Stimulated activated naive B cell treated with anti-CD40 and anti-IgM and Interleukin-4, amounts not matched to agents 10 μg/mL and 1 μg/mL and 100 μg/mL, for 72 hours (primary cell): Measurements from ENCODE around the gene KRT20.

ENCODE experiments used
- ATAC-seq, 2 donors: fragments of 150-1000 bp; cut with Tn5 transposase; replicated peaks; 2 replicates each; pipeline ENCODE4 v1.10.0; 2021; ENCODE audit warnings: moderate library complexity in 1 of 2
- DNase-seq: peaks from one replicate; pipeline ENCODE4 v3.0.0; 2021
- H3K27ac Mint-ChIP-seq: one replicate; pipeline ENCODE4 v1.8.0; 2022; ENCODE audit warnings: mild to moderate bottlenecking, mixed read lengths
- H3K27me3 Mint-ChIP-seq, 2 donors: one replicate each; pipeline ENCODE4 v1.8.0; 2022; ENCODE audit warnings: mixed read lengths in 2 of 2
- H3K36me3 Mint-ChIP-seq, 2 donors: one replicate each; pipeline ENCODE4 v1.8.0; 2022; ENCODE audit warnings: mixed read lengths in 2 of 2, mild to moderate bottlenecking in 1 of 2
- H3K4me1 Mint-ChIP-seq, 2 donors: one replicate each; pipeline ENCODE4 v1.8.0; 2022; ENCODE audit warnings: mixed read lengths in 2 of 2, mild to moderate bottlenecking in 1 of 2
- H3K4me3 Mint-ChIP-seq, 2 donors: one replicate each; pipeline ENCODE4 v1.8.0; 2022; ENCODE audit warnings: mild to moderate bottlenecking in 2 of 2, mixed read lengths in 2 of 2, moderate library complexity in 1 of 2
- H3K9me3 Mint-ChIP-seq, 2 donors: one replicate each; pipeline ENCODE4 v1.8.0; 2022; ENCODE audit warnings: mixed read lengths in 2 of 2, mild to moderate bottlenecking in 1 of 2

KRT20 gene

DNA sequence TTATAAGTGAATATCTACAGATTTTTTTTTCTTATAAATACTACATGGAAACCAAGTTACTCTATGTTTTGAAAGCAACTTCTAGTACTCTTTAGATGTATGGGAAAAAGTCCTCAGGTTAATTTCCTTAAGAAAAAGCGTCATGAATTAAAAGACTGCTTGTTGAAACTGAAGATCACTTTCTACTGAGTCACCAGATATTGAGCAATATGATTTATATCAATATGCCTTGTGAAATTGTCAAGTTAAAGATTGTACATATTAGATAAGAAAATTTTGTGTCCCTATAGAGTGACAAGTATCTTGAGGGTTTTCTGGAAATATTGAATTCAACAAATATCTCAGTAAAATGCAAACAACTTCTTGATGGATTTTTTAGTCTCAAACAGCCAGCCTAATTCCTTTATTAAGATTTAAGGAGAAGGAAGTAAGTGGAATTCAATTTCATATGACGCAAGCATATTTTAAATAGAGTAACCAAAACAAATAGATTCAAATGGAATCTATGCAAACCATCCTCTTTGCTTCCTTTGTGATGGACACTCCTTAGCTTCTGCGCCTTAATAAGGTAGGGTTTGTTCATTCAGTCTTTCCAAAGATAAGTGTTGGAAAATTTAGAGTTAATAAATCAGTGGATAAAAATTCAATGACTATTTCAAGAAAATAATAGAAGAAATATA lies 34.6 kb downstream of the KRT20 start:
- H3K9me3 Mint-ChIP-seq = no peaks in the 10 kb centered on the region
- no peaks in the 10 kb centered on the region for H3K4me1 Mint-ChIP-seq
- no peak for DNase-seq
- no peak overlapping the region for H3K27ac Mint-ChIP-seq
- no peak overlapping the region for H3K4me3 Mint-ChIP-seq
- no peak for ATAC-seq
- H3K36me3 Mint-ChIP-seq = no peaks in the 10 kb centered on the region
- H3K27me3 Mint-ChIP-seq = peaks cover 20 to 29% of the 10 kb centered on the region in 2 donors

DNA sequence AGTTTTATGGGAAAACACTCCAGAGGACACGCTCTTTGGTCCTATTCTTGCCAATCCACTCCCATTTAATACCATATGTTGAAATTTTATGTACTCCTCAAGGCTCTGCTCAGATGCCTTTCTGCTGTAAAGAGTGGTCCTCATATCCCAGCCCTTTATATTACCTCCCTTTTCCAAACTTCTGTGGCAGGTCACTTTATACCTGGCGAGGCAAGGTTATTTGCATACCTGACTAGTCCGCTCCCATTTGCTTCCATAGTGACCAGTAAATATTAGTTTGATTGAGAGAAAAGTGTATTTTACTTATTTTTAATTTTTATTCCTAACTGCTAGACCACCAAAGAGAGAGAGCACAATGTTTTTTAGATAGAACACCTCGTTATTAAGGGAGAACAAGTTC lies 35.3 kb downstream of the KRT20 start:
- Mint-ChIP-seq H3K4me3 (no peak overlapping the region), H3K9me3 (no peaks in the 10 kb centered on the region), H3K27ac (no peak overlapping the region), H3K36me3 (no peaks in the 10 kb centered on the region), H3K4me1 (no peaks in the 10 kb centered on the region), H3K27me3 (peaks cover 27 to 36% of the 10 kb centered on the region in 2 donors)
- DNase-seq (no peak), ATAC-seq (no peak)

DNA sequence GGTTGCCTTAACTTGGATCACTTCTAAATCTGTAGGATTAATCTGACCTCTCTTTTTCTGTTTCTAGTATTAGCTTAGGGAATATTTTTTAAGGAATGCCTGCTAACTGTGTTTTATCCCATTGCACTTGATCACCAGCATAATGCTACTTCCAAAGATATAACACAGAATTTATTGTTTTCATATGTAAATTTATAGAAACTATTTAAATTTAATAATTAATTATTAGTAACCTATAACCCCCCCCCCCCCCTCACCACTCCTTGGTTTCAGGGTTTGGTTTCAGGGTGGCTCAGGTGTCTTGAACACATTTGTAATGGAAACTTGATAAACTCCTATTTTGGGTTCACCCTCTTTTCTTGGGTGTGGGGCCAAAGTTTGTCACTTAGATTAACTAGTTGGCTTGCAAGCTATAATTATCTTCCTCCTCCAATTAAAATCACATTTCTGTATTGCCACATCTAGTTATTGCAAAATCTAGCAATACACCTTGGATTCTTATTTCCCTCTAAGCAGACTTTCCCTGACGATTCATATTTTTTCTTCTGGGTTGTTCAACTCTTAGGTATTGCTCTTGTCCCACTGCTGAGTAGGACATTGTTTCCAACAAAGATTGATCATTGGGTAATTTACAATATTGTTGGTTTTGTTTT lies 36.3 kb downstream of the KRT20 start:
- no peaks in the 10 kb centered on the region for H3K9me3 Mint-ChIP-seq
- H3K4me1 Mint-ChIP-seq = no peaks in the 10 kb centered on the region
- DNase-seq (no peak), ATAC-seq (no peak)
- no peaks in the 10 kb centered on the region for H3K36me3 Mint-ChIP-seq
- H3K27me3 Mint-ChIP-seq = peaks cover 27 to 43% of the 10 kb centered on the region in 2 donors
- no peak overlapping the region for H3K27ac Mint-ChIP-seq
- no peak overlapping the region for H3K4me3 Mint-ChIP-seq

DNA sequence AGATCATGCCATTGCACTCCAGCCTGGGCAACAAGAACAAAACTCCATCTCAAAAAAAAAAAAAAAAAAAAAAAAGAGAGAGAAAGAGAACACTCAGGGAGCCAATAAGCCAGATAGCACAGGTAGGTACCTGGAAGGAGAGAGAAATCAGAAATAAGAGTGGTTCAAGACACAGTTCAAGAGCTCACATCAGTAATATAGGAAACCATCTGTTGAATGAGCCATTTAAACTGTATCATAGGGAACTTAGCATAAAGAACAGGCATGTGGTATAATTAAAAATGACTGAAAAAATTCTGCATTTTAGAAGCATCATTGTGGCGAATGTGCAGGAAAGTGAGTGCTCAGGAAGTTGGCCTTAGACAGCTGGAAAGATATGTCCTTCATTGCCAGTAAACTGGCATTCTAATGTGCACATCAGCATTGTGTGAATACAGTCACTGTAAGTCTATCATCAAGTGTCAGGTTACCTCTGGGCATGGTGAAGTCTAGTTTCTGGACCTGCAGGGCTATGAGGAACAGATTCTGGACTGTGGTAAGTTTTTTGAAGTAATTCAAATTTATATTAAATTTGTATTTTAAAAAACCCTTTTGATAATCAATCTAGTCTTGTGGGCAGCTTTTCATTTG lies 38.4 kb downstream of the KRT20 start:
- no peak overlapping the region for H3K27ac Mint-ChIP-seq
- peaks cover 39% of the 10 kb centered on the region in 2 donors for H3K27me3 Mint-ChIP-seq
- ATAC-seq (no peak), DNase-seq (no peak)
- H3K9me3 Mint-ChIP-seq = no peaks in the 10 kb centered on the region
- H3K4me3 Mint-ChIP-seq = no peak overlapping the region
- no peaks in the 10 kb centered on the region for H3K4me1 Mint-ChIP-seq
- H3K36me3 Mint-ChIP-seq = no peaks in the 10 kb centered on the region

DNA sequence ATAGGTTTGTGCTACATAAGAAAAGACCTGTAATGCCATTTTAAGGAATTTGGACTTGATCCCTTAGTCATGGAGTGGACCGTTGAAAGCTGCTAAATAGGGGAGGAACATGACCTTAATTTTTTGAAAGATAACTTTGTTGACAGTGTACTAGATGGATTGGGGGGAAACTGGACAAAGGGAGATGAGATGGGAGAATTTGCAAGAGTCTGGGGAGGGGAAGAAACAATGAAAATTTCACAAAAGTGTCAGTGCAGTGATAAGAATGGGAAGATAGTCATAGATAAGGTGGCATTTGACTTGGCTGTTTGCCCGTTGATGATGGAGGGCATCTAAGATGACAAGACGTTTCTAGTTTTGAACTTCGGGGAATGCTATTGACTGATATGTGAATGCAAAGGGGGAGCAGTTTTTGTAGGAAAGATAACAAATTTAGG lies 40.4 kb downstream of the KRT20 start:
- DNase-seq (no peak), ATAC-seq (no peak)
- H3K4me3 Mint-ChIP-seq = no peak overlapping the region
- peaks cover 40 to 47% of the 10 kb centered on the region in 2 donors for H3K27me3 Mint-ChIP-seq
- no peaks in the 10 kb centered on the region for H3K9me3 Mint-ChIP-seq
- H3K4me1 Mint-ChIP-seq = no peaks in the 10 kb centered on the region
- no peak overlapping the region for H3K27ac Mint-ChIP-seq
- H3K36me3 Mint-ChIP-seq = peaks cover 0 to 7% of the 10 kb centered on the region in 2 donors

DNA sequence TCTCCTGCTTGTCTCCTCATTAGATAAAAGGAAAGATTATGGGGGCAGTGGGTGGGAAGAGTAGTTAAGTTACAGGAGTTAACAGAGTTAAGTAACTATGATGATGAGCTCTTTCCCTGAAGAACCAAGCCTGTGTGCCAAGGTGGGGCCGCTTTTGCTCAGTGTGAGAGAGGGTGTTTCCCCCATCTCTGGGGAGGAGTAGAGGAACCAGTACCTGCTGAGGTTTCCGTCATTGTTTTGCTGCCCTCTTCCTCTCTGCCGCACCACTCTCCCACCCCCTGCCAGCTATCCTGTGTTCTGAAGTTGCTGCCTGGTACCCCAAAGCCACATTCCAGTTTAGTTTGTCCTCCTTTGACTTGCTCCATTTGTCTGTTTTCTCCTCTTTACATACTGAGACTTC lies 41.8 kb downstream of the KRT20 start:
- Mint-ChIP-seq H3K4me1 (no peaks in the 10 kb centered on the region), H3K27me3 (peaks cover 40 to 47% of the 10 kb centered on the region in 2 donors)

DNA sequence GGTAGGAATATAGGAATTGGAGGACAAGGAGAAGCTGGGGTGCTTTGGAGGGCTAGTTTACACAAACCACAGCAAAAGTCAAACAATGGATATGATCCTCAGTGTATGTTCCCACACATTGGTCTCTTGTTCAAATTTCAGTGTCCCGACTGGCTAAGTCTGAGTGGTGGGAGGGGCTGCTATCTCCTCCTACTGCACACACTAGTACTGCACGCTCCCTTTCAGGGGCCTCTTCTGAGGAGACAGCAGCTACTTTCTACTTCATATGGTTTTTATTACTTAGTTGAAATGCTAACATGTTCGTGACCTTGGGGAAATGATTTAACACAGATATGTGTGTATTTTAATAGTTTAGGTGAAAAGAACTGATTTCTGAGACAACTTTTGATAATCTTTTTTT lies 43.8 kb downstream of the KRT20 start:
- no peaks in the 10 kb centered on the region for H3K4me1 Mint-ChIP-seq
- ATAC-seq (no peak), DNase-seq (no peak)
- H3K9me3 Mint-ChIP-seq = no peaks in the 10 kb centered on the region
- H3K4me3 Mint-ChIP-seq = no peak overlapping the region
- H3K27ac Mint-ChIP-seq = no peak overlapping the region
- H3K36me3 Mint-ChIP-seq = peaks cover 0 to 8% of the 10 kb centered on the region in 2 donors
- peaks cover 40 to 47% of the 10 kb centered on the region in 2 donors for H3K27me3 Mint-ChIP-seq

More for the DNA sequence above, 41.8 kb downstream of the KRT20 start:
- H3K36me3 Mint-ChIP-seq = peaks cover 0 to 7% of the 10 kb centered on the region in 2 donors
- no peaks in the 10 kb centered on the region for H3K9me3 Mint-ChIP-seq
- DNase-seq (no peak), ATAC-seq (peak in 1 of 2 donors; percentile 69)
- H3K27ac Mint-ChIP-seq = no peak overlapping the region
- H3K4me3 Mint-ChIP-seq = no peak overlapping the region

DNA sequence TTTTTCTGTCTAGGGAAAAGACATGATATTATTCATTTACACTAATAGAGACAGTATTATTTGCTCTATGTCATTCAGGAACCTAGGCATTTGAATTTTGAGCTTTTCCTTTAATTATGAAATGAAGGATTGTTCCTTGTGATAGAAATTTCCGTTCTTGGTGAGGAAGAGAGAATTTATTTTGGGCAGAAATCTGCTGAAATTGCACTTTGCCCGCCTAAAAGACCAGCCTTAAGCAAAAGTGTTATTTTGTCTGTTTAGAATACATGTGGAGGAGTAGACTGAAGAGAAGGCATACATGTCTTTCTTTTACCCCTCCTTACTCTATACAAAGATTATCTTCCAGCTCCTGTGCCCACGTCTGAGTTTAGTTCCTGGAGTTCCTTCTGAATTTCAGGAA lies 45.8 kb downstream of the KRT20 start:
- no peak for ATAC-seq
- no peak overlapping the region for H3K4me3 Mint-ChIP-seq
- H3K9me3 Mint-ChIP-seq = no peaks in the 10 kb centered on the region
- H3K36me3 Mint-ChIP-seq = peaks cover 11 to 21% of the 10 kb centered on the region in 2 donors
- H3K4me1 Mint-ChIP-seq = no peaks in the 10 kb centered on the region
- H3K27ac Mint-ChIP-seq = no peak overlapping the region
- DNase-seq = no peak
- H3K27me3 Mint-ChIP-seq = peaks cover 21 to 27% of the 10 kb centered on the region in 2 donors

DNA sequence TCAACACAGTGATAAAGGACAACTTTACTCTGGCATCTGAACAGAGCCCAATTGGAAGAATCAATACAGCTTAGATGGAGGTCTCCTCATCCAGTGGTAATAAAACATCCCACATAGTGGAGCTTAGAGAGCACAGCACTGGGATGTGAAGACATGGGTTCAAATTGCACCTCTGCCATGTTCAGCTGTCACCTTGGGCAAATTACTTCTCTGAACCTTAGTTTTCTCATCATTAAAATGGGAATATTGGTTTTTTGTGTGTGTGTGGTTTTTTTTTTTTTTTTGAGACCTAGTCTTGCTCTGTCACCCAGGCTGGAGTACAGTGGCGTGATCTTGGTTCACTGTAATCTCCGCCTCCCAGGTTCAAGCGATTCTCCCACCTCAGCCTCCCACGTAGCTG lies 49.0 kb downstream of the KRT20 start:
- no peak for ATAC-seq
- peaks cover 5 to 7% of the 10 kb centered on the region in 2 donors for H3K27me3 Mint-ChIP-seq

DNA sequence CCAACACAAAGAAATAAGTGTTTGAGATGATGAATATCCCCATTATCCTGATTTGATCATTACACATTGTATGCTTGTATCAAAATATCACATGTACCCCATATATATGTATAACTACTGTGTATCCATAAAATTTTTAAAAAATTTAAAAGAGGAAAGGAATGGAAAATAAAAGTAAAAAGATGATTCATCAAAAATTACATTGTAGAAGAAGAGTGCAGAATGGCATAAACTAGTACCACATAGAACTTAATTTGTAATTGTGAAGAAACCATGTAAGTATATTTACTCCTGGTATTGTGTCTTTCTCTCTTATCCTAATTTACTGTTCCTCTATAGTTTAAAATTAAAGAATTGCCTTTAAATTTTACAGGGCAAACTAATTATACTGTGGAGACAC lies 51.2 kb downstream of the KRT20 start:
- Mint-ChIP-seq H3K27ac (no peak overlapping the region), H3K4me1 (no peaks in the 10 kb centered on the region), H3K9me3 (peaks cover 0 to 4% of the 10 kb centered on the region in 2 donors), H3K27me3 (no peaks in the 10 kb centered on the region), H3K4me3 (no peak overlapping the region), H3K36me3 (peaks cover 13 to 26% of the 10 kb centered on the region in 2 donors)
- no peak for DNase-seq
- no peak for ATAC-seq

More for the DNA sequence above, 49.0 kb downstream of the KRT20 start:
- H3K9me3 Mint-ChIP-seq = no peaks in the 10 kb centered on the region
- no peaks in the 10 kb centered on the region for H3K4me1 Mint-ChIP-seq
- peaks cover 11 to 22% of the 10 kb centered on the region in 2 donors for H3K36me3 Mint-ChIP-seq
- DNase-seq = no peak
- no peak overlapping the region for H3K4me3 Mint-ChIP-seq
- no peak overlapping the region for H3K27ac Mint-ChIP-seq

DNA sequence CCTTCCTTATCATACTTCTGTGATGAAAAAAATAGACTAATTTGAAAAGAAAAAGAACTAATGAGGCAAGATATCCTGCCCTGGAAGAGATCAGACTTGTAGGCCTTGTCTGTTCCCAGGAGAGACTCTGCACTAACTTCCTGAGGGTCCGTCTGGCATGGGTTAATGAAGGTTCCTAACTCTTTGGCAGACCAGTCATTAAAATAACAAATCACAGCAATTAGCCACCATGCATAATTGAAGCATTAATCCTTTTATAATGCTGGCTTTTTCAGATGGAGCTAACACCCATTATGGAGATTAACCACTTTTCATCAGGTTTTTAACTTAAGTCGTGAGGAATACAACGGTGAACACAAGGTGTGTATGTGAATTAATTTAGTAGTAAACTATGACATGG lies 52.2 kb downstream of the KRT20 start:
- Mint-ChIP-seq H3K27ac (no peak overlapping the region), H3K36me3 (peaks cover 13 to 32% of the 10 kb centered on the region in 2 donors), H3K9me3 (peaks cover 0 to 4% of the 10 kb centered on the region in 2 donors), H3K4me3 (no peak overlapping the region), H3K27me3 (no peaks in the 10 kb centered on the region), H3K4me1 (no peaks in the 10 kb centered on the region)
- DNase-seq (no peak), ATAC-seq (no peak)

DNA sequence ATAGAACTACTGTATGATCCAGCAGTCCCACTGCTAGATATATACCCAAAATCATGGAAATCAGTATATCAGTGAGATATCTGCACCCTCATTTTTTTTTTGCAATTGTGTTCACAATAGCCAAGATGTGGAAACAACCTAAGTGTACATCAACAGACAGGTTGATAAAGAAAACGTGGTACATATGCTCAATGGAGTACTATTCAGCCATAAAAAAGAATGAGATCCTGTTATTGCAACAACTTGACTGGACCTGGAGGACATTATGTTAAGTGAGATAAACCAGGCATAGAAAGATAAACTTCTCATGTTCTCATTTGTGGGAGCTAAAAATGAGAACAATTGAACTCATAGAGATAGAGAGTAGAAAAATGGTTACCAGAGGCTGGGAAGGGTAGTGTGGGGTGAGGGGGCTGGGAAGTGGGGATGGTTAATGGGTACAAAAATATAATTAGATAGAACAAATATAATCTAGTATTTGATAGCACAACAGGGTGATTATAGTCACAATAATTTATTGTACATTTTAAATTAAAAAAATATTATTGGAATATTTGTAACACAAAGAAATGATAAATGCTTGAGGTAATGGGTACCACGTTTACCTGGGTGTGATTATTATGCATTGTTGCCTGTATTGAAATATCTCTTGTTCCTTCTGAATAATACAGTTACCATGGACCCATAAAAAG lies 54.8 kb downstream of the KRT20 start:
- Mint-ChIP-seq H3K4me1 (no peaks in the 10 kb centered on the region), H3K27ac (no peak overlapping the region), H3K27me3 (peaks cover 13% of the 10 kb centered on the region in 2 donors), H3K9me3 (peaks cover 0 to 4% of the 10 kb centered on the region in 2 donors), H3K4me3 (no peak overlapping the region), H3K36me3 (peaks cover 20 to 45% of the 10 kb centered on the region in 2 donors)
- no peak for DNase-seq
- no peak for ATAC-seq

DNA sequence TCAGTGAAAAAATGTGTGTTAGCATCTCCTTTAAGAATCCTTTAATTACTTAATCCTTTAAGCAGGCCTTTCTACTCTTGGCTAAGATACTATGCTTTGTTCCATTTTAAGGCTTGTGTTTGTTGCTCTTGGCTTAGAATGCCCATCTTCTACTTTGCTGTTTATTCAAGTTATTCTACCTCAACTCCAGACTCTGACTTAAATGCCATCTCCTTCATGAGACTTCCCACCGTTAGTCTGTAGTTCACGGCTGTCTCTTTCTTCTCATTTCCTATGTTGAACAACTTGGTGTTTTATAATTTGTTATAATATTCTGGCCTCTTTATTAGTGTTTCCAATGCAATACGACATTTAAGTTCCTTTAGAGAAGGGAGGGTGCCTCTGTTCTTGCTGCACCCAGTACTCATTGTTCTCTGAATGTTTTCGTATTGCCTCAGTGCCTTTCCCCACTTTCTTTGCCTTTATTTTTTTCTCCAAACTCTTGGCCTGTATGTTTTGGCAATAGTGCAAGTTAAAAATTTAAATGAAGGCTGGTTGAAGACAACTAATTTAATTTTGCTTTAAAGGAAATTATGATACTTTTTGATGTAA lies 56.5 kb downstream of the KRT20 start:
- DNase-seq = no peak
- Mint-ChIP-seq H3K4me1 (peaks cover 0 to 10% of the 10 kb centered on the region in 2 donors), H3K4me3 (no peak overlapping the region), H3K27ac (no peak overlapping the region), H3K9me3 (peaks cover 0 to 4% of the 10 kb centered on the region in 2 donors), H3K36me3 (peaks cover 17 to 40% of the 10 kb centered on the region in 2 donors), H3K27me3 (peaks cover 13% of the 10 kb centered on the region in 2 donors)
- ATAC-seq = no peak
